Hematopoietic multipotent progenitor cell treated with erythropoietin and hydrocortisone succinate and interleukin-3 and kit ligand, for 6 days (in vitro differentiated cells): ENCODE data around the gene USP11.

ENCODE experiments used
- DNase-seq: peaks from one replicate; pipeline ENCODE4 v3.0.0-alpha.2; 2015

The USP11 gene

DNA sequence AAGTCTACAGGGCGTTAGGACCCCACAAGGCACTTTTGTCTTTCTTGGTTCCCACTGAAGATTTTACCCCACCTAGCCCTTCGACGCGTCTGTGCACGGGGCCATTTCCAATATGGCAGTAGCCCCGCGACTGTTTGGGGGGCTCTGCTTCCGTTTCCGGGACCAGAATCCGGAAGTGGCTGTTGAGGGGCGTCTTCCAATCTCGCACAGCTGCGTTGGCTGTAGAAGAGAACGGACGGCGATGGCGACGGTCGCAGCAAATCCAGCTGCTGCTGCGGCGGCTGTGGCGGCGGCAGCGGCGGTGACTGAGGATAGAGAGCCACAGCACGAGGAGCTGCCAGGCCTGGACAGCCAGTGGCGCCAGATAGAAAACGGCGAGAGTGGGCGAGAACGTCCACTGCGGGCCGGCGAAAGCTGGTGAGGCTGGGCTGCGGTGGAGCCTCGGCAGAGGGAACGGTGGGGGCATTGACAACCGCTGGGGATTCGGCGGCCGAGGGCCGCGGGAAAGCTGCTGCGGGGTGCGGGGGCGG, at the start of gene USP11:
Gene USP11 (plus strand): TSS at position 207 of the 530 bp plus-strand sequence. CDS start 35 bp downstream, at position 242.
- peak; percentile 80 for DNase-seq

GRCh38 chrX:47184486-47184885, 48.3 kb upstream of the USP11 start:
- no peak for DNase-seq

GRCh38 chrX:47185241-47185640, 47.6 kb upstream of the USP11 start:
- no peak for DNase-seq

DNA sequence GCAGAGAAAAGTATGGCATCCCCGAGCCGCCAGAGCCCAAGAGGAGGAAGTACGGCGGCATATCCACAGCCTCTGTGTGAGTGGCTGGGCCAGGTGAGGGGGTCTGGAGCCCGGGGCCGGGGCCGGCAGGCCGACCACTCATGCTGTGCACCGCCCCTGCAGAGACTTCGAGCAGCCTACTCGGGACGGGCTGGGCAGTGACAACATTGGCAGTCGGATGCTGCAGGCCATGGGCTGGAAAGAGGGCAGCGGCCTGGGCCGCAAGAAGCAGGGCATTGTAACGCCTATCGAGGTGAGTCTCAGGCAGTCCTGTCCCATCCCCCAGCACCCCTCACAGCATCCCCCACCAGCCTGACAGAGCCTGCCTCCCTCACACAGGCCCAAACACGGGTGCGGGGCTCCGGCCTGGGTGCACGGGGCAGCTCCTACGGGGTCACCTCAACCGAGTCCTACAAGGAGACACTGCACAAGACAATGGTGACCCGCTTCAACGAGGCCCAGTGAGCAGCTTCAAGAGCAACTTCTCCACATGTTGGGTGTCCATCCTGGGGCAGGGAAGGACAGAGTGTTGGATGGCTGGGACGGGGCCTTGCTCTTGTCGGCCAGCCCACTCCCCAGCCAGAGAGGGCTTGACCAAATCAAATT, 46.6 kb upstream of the USP11 start:
- DNase-seq = no peak

DNA sequence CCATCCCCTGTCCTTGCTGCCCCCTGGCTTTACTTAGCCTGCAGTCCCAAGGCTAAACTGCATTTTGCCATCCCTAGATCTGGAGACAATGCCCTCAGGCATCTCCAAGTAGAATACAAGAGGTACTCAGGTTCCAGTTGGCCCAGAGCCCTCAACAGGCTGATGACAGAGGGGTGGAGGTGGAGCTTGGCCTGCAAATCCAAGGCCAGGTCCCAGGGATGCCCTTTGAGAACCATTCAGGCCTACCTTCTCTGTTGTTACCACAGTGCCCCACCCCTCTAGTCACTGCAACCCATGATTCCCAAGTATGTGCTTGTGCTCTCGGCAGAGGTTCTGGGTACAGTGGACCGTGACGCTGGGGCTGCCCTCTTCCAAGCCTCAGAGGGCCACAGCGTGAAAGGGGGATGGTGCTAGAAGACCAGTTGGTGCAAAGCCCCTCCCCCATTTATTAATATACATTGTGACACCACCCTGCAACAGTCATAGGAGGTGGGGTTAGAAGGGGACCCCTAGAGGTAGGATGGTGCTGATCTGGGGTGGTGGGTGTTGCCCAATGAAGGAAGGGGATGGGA, 45.6 kb upstream of the USP11 start:
- DNase-seq = no peak

DNA sequence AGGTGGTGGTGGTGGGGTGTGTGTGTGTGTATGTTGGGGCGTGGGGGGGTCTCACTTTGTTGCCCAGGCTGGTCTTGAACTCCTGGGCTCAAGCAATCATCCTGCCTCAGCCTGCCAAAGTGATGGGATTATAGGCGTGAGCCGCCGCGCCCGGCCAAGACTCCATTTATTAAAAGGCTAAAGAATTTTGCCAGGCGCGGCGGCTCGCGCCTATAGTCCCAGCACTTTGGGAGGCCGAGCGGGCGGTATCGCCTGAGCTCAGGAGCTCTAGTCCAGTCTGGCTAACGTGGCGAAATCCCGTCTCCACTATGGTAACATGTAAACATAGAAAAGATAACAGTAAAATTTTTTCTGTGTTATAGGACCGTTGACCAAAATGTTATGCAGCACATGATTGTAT, 42.9 kb upstream of the USP11 start:
- DNase-seq = no peak

DNA sequence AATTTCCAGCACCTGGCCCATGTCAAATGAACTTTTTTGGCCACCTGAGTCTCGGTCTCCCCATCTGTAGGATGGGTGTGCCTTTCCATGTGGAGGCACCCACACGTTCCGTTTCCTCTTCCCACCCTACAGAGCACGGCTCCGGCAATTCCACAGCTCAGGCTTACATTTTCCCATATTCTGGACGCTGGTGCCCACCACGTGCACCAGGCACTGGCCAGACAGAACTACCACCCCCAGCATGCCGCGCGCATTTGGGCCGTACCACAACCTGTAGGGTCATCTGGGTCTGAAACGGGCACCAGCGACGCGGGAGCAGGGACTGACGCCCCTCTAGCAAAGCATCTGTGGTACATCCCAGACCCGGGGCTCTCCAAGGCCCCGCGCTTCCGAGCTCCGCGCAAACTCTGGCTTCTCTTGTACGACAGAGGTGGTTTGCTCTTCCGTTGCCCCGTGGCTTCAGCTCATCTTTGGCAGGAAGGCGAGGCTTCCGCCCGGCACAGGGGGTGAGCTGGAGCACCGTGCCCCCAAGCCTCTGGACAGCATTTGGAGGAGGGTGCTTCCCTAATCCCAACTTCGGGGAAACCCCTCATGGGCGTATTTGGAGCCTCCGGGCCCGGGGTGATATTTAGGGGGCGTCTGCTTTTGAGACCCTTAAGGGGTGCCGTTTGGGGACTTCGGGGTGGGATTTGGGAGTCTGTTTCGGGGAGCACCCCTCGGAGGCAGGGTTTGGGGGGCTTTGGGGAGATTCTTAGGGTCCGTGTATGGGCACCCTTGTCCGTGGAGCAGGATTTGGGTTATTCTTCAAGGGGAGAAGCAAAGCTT, 42.2 kb upstream of the USP11 start:
- DNase-seq = peak; percentile 94

DNA sequence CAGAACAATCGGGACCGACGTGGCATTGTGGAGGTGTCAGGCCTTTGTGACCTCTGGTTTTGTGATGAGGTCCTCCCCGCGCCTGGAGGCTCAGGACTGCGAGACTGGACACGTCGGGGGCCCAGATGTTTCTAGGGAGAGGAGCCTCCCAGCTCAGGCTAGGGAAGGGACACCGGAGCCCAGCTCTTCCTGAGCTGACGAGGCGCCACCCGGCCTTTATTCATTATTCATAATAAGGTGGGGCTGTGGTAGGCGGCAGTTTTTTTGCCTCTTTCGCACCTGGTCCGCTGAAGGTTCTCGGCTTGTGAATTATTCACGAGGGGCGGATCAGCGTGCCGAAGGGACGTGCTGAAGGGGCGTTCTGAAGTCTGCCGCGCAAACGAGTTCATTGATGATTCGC, 41.5 kb upstream of the USP11 start:
- peak; percentile 32 for DNase-seq

DNA sequence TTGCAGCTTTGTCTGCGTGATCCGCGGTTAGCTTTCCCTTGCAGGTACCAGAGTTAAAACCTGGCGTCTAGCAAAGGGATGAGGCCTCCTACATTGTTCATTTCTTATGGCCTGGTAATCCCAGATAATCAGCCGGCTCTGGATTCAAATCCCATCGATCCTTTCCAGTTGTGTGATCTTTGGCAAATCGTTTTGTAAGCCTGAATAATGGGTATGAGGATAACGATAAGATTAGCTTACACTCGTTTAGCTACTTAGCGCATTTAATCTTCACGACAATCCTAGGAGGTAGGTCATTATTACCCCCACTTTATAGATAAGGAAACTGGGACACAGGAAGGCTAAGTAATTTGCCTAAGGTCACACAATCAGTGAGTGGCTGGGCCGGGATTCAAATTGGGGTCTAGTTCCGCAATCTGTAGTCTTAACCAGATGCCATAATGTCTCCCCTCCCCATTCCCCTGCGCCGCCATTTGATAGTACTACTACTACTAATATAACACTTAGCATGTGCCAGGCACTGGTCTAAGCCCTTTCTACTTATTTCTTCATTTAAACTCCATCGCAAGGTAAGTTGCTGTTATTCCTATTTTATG, 40.9 kb upstream of the USP11 start:
- peak; percentile 7 for DNase-seq

- peak; percentile 96 for DNase-seq
Measured at GRCh38 chrX:47193475-47194193, 39.2 kb upstream of the USP11 start, which contains the start of gene UBA1. TSS of gene UBA1 (plus strand) at chrX:47193829. CDS start at chrX:47198803, 4,974 bp downstream.

- DNase-seq = peak; percentile 13
Measured at GRCh38 chrX:47194194-47194787, 38.5 kb upstream of the USP11 start.

- DNase-seq = no peak
Measured at GRCh38 chrX:47196098-47196497, 36.7 kb upstream of the USP11 start.

GRCh38 chrX:47197526-47197925, 35.3 kb upstream of the USP11 start:
- no peak for DNase-seq

DNA sequence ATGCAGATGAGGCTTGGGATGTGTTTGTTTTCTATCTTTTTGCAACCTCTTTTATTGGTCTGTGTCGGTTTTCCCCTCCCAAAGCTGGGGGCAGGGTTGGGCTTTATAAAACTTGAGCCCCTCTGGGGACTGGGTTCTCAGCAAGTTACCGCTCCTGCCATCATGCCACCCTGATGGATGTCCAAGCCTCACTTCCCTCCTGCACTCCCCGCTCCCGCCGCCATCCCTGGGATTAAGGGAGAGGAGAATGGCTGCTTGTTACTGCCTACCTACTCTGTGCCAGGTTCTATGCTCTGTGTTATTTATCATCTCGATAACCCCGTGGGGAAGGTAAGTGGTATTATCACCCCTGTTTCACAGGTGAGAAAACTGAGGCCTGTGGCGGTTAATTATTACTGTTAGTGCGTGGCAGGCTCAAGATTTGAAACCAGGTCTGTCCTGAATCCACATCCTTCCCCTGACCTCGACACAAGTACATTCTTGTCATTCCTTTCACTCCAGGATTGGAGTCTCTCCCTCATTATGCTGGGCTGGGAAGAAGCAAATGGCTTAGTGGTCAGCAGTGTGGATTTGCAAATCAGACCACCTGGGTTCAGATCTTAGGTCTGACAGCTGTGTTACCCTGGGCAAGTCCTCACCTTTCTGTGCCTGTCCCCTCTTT, 34.7 kb upstream of the USP11 start:
- no peak for DNase-seq

- DNase-seq = no peak
Measured at GRCh38 chrX:47198687-47199080, 34.1 kb upstream of the USP11 start.

- DNase-seq = no peak
Measured at GRCh38 chrX:47199286-47199685, 33.5 kb upstream of the USP11 start.

DNA sequence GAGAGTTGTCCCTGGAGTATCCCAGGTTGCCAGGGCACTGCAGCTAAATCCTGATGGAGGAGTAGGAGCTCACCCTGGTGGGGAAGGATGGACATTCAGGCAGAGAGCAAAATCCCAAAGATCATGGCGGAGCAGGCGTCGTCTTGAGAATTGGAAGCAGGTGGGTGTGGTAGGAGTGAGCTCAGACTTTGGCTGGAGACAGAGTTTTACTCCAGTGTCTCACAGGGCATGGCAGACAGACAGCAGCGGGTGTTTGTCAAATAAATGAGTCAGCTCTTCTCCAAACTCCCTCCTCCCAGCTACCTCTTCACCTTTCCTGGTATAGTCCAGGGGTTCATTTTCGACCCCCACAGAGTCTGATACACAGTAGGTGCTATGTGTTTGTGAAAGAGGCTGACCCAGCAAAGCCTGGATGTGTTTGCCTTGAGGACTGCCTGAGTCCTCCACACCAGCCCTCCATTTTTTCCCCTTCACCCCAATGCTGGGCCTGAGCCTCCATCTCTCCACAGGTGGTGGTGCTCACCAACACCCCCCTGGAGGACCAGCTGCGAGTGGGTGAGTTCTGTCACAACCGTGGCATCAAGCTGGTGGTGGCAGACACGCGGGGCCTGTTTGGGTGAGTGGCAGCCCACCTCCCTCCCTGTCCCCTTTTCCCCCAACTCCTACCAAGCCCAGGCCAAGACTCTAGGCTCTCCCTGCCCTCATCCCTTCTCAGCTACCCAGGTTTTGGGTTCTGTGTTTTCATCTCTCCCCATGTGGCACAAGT, 32.2 kb upstream of the USP11 start:
- DNase-seq = no peak

DNA sequence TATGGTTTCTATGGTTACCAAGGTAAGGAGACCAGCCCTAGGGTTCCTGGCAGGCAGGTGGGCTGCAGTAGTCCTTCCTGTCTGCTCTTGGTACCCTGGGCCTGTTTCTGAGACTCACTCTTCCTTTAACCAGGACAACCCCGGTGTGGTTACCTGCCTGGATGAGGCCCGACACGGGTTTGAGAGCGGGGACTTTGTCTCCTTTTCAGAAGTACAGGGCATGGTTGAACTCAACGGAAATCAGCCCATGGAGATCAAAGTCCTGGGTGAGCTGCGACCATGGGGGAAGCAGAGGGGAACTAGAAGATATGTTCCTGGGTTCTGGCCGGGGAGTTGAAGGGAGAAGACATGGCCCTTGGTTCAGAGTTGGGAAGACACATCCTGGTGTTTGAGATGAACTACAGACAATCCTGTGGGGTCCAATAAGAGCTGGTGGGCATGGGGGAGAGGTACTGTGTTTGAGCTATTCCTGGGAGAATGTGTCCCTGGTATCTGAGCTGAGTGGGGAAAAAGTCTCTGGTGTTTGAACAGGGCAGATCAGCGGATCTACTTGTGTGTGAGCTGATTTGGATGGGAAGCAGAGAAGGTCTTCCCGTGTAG, 31.4 kb upstream of the USP11 start:
- no peak for DNase-seq

GRCh38 chrX:47202316-47202715, 30.5 kb upstream of the USP11 start:
- DNase-seq = no peak

DNA sequence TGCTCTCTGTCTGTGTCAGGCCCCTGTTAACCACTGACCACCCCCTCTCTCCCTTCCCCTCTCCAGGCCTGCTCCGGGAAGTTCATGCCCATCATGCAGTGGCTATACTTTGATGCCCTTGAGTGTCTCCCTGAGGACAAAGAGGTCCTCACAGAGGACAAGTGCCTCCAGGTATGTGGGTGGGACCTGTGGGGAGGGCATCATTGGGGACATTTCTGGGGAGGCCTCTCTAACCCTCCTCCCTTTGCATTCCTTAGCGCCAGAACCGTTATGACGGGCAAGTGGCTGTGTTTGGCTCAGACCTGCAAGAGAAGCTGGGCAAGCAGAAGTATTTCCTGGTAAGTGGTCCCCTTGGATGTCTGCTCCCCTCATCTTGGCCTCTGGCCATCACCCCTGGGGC, 29.9 kb upstream of the USP11 start:
- DNase-seq = no peak
